GM18498 (cell line): ENCODE results near the gene TRIM71.
"Not testable (repeated sequence)": the region's sequence is repeated elsewhere in the genome, so short reads cannot be mapped to it uniquely, and the experiment has no call there.

Experiments used
- ATAC-seq: cut with Tn5 transposase; IDR thresholded peaks from one replicate; pipeline ENCODE4 v1.9.1; 2021; ENCODE audit warnings: mild to moderate bottlenecking, moderate library complexity; ENCODE audit not compliant: unreplicated experiment

Gene TRIM71

DNA sequence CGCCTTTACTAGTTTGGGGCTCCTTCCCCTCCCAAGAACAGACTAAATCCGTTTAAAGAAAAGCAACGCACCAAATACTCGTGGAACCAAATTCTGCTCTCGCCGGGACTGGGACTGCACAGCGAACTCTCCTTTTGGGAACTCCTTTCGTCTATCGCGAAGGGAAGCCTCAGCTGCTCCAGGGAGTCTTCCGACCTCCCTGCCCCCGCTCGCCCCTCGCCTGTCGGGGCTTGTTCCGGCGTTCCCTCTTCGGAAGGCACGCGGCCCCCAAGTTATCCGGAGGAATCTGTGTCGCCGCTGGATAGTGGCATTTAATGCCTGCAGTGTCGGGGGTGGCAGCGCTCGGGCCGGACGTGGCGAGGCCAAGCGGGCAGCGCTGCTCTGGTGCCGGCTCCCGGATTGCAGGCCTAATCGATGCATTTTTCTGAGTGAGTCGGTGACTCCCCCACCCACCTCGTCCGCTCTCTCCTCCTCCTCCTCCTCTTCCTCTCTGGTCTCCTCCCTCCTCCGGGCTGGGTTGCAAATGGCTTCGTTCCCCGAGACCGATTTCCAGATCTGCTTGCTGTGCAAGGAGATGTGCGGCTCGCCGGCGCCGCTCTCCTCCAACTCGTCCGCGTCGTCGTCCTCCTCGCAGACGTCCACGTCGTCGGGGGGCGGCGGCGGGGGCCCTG, at the start of gene TRIM71:
Gene TRIM71, plus strand, starts transcription at position 440 of the 671 bp plus-strand sequence. Its CDS starts 84 bp downstream, at position 524.
- ATAC-seq, result no peak

DNA sequence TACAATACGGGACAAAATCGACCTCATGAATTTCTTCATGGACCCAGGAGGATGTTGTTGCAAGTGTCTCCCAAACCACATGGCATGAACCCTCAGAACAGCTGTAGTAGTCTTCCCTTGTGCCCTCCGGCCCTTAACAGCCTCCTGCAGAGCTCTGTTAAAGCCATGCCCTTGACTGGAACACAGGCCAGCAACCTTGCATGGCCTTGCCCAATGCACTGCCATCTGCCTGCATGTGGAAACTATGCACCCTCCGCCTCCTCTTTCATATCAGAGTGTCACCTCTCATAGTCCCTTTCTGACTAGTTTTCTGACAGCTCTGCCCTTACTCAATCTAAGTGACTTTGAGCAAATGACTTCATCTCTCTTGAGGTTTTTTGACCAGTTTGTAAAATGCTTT, 39.4 kb upstream of the TRIM71 start:
- no peak for ATAC-seq

DNA sequence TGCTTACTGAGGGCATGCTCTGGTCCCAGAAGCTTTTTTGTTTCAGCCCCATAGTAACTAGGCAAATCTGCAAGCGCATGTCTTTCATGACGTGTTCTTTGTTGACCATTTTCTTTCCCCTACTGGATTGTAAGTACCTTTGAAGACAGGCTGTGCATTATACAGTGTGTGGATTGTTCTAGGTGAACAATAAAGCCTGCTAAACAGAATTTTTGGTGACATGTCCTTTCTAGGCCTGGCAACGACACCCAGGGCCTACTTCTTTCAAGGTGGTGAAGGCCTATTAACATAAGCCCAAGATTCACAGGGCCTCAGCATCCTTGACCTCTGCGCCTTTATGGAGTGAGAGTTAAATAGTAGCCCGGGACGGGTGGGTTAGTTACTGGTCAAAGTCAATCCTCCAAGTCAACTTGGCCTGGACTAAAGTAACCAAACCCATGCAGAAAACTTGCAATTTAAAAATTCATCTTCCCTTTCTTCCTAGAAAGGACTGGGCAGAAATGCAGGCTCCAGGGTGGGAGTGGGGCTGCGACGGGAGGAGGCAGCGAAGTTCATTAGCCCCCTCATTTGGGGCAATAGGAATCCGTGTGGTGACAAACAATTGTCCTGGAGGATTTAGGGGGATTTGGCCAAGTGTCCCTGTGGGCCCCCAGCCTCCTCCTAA, 37.6 kb upstream of the TRIM71 start:
- ATAC-seq, result no peak

- peak; percentile 28 for ATAC-seq
Observed at GRCh38 chr3:32780735-32781210, 37.0 kb upstream of the TRIM71 start.

DNA sequence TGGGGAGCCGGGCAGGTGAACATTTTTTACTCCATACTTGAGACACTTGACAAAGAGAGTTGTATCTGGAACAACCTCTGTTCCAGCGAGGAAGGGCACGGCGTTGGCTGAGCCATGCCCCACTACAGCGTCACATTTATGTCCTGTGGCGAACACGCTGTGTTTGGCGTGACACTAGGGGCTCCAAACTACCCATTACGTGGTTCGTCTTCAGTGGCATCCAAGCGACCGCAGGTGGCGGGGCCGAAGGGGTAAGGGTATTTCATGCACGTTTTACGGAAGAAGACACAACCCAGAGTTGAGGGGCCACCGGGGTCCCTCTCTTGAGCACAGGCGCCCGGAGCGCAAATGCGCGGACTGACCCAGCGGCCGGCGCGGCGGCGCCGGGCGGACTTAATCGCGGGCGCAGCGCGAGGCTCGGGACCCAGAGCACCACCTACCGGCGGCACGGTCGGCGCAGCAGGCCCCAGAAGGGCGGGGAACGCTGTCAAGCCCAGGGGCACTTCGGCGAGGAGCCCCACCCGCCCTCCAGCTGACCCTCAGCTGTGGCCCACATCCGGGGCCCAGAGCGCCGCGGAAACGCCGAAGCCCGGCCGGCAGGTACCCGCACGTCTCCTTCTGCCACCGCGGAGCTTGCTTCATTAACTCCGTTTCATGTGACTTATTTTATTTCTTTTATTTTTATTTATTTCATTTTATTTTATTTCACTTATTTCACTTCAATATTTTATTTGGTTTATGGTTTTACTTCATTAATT, 36.4 kb upstream of the TRIM71 start:
- ATAC-seq, result peak; percentile 96

GRCh38 chr3:32781969-32782270, 35.9 kb upstream of the TRIM71 start:
- not testable (repeated sequence) for ATAC-seq

DNA sequence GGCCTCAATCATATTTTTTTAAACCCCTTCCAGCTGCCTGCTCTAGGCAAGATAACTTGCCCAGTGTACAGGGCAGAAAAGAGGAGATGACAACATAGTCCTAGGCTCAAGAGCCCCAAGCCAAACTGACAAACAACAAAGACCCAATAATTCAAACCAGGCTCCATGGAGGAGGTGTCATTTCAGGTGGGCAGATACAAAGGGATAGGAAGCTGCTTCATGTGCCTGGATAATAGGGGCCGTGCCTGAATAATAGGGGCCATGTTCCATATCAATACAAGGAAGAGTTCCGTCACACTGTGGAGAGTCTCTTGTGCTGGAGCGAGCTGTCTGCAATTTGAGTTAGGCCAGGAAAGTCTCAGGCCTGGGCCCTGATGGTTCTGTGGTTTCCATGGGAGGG, 35.4 kb upstream of the TRIM71 start:
- ATAC-seq, result no peak

- ATAC-seq, result no peak
Observed at GRCh38 chr3:32791833-32792232, 26.0 kb upstream of the TRIM71 start.

- ATAC-seq, result no peak
Observed at GRCh38 chr3:32794487-32795308, 23.1 kb upstream of the TRIM71 start.

- not testable (repeated sequence) for ATAC-seq
Observed at GRCh38 chr3:32796384-32796950, 21.3 kb upstream of the TRIM71 start.

- ATAC-seq, result no peak
Observed at GRCh38 chr3:32797776-32798175, 20.0 kb upstream of the TRIM71 start.

DNA sequence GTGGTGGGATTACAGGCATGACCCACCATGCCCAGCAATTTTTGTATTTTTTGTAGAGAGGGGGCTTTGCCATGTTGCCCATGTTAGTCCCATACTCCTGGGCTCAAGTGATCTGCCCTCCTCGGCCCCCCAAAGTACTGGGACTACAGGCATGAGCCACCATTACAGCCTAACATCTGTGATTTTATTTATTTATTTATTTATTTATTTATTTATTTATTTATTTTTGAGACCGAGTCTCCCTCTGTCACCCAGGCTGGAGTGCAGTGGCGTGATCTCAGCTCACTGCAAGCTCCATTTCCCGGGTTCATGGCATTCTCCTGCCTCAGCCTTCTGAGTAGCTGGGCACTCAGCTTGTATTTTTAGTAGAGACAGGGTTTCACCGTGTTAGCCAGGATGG, 16.4 kb upstream of the TRIM71 start:
- not testable (repeated sequence) for ATAC-seq

GRCh38 chr3:32813180-32813579, 4.6 kb upstream of the TRIM71 start:
- ATAC-seq, result peak; percentile 52

- ATAC-seq, result no peak
Observed at GRCh38 chr3:32814361-32814760, 3.4 kb upstream of the TRIM71 start.

- ATAC-seq, result no peak
Observed at GRCh38 chr3:32815841-32816438, 1.9 kb upstream of the TRIM71 start.

GRCh38 chr3:32816439-32817256, 1.1 kb upstream of the TRIM71 start:
- ATAC-seq, result no peak

DNA sequence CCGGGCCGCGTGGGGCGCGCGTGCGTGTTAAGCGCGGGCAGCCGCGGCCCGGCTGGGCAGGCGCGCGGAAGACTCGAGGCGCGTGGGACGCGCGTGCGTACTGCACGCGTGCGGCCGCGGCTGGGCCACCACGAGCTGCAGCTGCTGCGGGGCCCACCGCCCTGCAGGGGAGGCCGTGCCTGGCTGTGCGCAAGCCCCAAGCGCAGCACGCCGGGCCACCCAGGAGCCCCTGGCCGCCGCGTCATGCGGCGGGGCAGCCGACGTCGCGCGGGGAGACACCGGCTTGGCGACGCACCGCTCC, 590 bp upstream of the TRIM71 start:
- no peak for ATAC-seq

DNA sequence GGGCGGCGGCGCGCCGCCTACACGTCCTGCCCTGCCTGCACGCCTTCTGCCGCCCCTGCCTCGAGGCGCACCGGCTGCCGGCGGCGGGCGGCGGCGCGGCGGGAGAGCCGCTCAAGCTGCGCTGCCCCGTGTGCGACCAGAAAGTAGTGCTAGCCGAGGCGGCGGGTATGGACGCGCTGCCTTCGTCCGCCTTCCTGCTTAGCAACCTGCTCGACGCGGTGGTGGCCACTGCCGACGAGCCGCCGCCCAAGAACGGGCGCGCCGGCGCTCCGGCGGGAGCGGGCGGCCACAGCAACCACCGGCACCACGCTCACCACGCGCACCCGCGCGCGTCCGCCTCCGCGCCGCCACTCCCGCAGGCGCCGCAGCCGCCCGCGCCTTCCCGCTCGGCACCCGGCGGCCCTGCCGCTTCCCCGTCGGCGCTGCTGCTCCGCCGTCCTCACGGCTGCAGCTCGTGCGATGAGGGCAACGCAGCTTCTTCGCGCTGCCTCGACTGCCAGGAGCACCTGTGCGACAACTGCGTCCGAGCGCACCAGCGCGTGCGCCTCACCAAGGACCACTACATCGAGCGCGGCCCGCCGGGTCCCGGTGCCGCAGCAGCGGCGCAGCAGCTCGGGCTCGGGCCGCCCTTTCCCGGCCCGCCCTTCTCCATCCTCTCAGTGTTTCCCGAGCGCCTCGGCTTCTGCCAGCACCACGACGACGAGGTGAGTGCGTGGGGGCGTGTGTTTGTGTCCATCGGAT, 602 bp downstream of the TRIM71 start:
- no peak for ATAC-seq

DNA sequence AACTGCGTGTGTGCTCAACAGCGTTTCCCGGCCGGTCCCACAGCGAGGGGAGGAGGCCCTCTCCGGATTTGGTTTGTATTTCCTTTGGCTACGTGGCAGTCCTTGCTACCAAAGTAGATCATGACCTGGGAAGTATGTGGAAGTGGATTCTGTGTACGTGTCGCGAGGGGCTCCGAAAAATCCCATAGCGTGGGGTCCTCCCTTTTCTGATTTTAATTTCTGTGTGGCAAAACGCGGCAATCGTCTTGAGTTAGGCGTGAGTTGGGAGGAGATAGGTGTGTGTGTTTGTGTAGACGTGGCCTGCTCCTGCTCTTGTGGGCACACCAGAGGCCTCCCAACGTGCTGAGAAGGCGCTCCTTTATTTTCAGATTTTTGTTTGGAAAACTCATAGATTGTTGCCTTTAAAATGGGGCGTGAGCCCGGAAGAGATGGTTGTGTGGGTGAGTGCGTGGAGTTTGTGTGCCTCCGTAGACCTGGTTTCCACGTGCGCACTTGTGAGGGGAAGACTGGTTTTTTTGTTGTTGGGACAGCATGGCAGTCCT, 1.2 kb downstream of the TRIM71 start:
- no peak for ATAC-seq
